ENCODE measurements around the gene VPS54. TPM values are rescaled to one million over a fixed set of nuclear protein-coding genes. Genes with fewer than 3 reads are reported as not detected.

The VPS54 gene
- total RNA-seq, 4 donors from 2014 or later, result 27.1 to 36.7 (median 27.9) TPM

DNA sequence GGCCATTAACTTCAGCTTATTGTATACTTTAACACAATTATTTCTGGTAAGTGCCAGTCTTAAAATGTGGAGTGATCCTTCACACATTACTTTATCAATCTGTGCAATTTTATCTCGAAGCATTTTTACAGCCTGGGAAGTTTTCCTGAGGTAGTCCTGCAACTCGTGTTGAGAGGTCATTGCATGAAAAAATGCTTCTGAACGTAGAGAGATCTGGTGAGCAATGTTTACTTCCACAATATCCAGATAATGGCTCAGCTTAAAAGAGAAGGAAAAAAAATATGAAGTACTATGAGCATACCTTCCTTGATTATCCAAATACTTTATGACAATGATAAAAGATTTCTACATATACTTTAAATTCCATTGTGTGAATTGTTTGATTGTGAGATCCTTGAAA, 57.0 kb downstream of the VPS54 start:
- TF ChIP-seq, protein P1, sequence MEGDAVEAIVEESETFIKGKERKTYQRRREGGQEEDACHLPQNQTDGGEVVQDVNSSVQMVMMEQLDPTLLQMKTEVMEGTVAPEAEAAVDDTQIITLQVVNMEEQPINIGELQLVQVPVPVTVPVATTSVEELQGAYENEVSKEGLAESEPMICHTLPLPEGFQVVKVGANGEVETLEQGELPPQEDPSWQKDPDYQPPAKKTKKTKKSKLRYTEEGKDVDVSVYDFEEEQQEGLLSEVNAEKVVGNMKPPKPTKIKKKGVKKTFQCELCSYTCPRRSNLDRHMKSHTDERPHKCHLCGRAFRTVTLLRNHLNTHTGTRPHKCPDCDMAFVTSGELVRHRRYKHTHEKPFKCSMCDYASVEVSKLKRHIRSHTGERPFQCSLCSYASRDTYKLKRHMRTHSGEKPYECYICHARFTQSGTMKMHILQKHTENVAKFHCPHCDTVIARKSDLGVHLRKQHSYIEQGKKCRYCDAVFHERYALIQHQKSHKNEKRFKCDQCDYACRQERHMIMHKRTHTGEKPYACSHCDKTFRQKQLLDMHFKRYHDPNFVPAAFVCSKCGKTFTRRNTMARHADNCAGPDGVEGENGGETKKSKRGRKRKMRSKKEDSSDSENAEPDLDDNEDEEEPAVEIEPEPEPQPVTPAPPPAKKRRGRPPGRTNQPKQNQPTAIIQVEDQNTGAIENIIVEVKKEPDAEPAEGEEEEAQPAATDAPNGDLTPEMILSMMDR (IDR thresholded peaks at IDR 0.05; ENCODE audit: low read depth), result no peak

DNA sequence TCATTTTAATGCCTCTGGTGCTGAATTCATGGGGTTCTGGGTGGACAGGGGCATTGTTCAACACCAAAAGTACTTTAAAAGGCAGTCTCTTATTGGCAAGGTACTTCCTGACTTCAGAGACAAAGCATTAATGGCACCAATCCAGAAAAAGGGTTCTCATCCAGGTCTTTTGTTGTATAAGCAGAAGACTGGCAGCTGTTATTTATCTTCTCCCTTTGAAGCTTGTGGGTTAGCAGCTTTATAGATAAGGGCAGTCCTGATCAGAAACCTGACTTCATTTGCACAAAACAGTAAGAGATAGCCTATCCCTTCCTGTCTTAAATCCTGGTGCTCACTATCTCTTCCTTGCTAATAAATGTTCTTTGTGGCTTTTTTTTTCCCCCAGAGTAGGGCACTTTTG, 68.8 kb downstream of the VPS54 start:
- TF ChIP-seq, protein P1 (IDR thresholded peaks at IDR 0.05; ENCODE audit: low read depth), result no peak

DNA sequence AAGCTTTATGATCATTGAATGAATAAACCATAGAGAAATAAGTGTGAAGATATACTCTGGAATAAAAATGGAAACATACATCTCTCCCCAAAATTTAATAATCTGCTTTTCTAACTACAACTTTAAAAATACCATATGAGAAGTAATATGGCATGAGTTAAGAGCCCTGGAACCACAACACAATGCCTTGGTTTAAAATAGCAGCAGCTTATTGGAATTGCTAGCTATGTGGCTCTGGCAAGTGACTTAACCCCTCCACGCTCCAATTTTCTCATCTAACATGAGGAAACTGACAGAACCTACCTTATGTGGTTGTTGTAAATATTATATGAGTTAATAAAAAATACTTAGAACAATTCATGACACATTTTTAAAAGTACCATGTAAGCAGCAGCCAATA, 76.4 kb downstream of the VPS54 start:
- TF ChIP-seq, protein P1 (IDR thresholded peaks at IDR 0.05; ENCODE audit: low read depth), result no peak

DNA sequence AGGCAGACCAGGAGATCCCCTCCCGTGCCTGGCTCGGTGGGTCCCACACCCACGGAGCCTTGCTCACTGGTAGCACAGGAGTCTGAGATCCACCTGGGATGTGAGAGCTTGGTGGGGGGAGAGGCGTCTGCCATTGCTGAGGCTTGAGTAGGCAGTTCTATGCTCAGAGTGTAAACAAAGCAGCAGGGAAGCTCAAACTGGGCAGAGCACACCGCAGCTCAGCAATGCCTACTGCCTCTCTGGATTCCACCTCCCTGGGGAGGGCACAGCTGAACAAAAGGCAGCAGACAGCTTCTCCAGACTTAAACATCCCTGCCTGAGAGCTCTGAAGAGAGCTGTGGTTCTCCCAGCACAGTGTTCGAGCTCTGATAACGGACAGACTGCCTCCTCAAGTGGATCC, 92.4 kb downstream of the VPS54 start:
- TF ChIP-seq, protein P1 (IDR thresholded peaks at IDR 0.05; ENCODE audit: low read depth), result no peak

DNA sequence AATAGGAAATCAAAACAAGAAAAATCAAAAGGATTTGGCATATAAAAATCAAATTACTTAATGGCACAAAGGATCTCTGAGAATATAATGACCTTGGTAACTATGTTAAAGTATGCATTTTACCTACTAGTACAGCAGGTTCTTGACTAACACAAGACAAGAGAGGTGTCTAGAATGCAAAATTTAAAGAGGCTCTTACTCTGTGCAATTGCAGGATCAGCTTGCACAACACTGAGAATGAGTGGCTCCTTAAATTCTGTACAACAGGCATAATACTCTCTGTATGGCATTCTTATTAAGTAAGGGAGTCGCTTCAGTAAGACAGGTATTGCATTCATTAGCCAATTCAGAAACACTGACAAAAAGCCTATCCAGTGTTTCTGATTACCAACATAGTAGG, 104.9 kb downstream of the VPS54 start:
- TF ChIP-seq, protein P1 (IDR thresholded peaks at IDR 0.05; ENCODE audit: low read depth), result no peak

DNA sequence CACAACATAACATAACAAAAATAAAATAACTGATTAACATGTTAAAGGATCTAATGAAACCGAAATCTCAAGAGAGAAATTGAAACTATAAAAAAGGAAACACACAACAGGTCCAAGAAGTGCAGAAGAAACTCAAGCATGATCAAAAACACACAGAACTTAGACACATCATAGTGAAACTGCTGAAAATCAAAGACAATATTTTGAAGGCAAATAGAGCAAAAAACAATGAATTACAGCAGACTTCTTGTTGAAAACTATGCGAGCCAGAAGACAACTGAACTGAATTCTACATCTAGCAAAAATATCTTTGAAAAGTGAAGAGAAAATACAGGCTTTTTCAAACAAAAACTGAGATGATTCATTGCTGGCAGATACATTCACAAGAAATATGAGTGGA, 116.2 kb downstream of the VPS54 start:
- TF ChIP-seq, protein P1 (IDR thresholded peaks at IDR 0.05; ENCODE audit: low read depth), result no peak

DNA sequence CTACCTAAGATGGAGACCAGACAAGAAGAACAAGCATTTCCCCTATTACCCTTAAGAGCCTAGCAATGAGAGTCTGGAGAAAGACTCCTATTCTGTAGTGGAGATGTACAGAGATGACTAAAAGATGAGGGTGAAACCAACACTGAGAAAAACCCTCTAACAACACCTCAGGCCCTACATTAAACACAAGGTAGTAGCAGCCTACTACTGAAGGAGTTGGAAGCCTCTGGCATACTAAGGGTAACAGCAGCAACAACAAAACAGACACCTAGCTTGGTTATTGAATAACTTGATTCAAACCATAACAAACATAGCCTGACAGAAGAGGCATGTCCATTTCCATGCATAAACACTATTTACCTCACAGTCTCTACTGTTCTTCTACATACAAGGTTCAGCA, 117.1 kb downstream of the VPS54 start:
- TF ChIP-seq, protein P1 (IDR thresholded peaks at IDR 0.05; ENCODE audit: low read depth), result no peak
